OCI-LY3 (cell line): ENCODE measurements around the gene SPINT4.

Source experiments
- H2AFZ ChIP-seq: fragments of 200-600, 300-600 bp; shearing (Covaris generic); 2 replicates; pipeline ENCODE4 v1.6.0; 2014; ENCODE audit warnings: antibody characterized with exemption, low read depth, low read length
- H3K27ac ChIP-seq: fragments of 200-600, 300-600 bp; sonication (generic); 2 replicates; pipeline ENCODE4 v1.5.1; 2014; ENCODE audit warnings: mild to moderate bottlenecking, low read length, moderate library complexity, mixed read lengths
- H3K27me3 ChIP-seq: fragments of 200-600, 300-600 bp; sonication (generic); 2 replicates; pipeline ENCODE4 v1.6.1; 2014; ENCODE audit warnings: low read depth, low read length, mixed read lengths
- H3K36me3 ChIP-seq: fragments of 200-600, 300-600 bp; sonication (generic); replicated peaks from 2 replicates; pipeline ENCODE3; 2014; ENCODE audit warnings: low read depth, low read length, mixed read lengths
- H3K4me1 ChIP-seq: fragments of 300-600, 200-600 bp; sonication (generic); 2 replicates; pipeline ENCODE4 v1.6.1; 2014; ENCODE audit warnings: low read length, mixed read lengths
- H3K4me2 ChIP-seq: fragments of 200-600, 300-600 bp; sonication (generic); 2 replicates; pipeline ENCODE4 v1.6.1; 2014; ENCODE audit warnings: low read length, mixed read lengths
- H3K4me3 ChIP-seq: fragments of 300-600, 200-600 bp; sonication (generic); 2 replicates; pipeline ENCODE4 v1.5.1; 2014; ENCODE audit warnings: antibody characterized with exemption, mild to moderate bottlenecking, low read length, moderate library complexity
- H3K79me2 ChIP-seq: fragments of 300-600, 200-600 bp; shearing (Covaris generic); 2 replicates; pipeline ENCODE4 v1.6.1; 2014; ENCODE audit warnings: mild to moderate bottlenecking, low read length, mixed read lengths
- H3K9ac ChIP-seq: fragments of 300-600, 200-600 bp; shearing (Covaris generic); 2 replicates; pipeline ENCODE4 v1.6.0; 2014; ENCODE audit warnings: mild to moderate bottlenecking, low read length, moderate library complexity
- H3K9me3 ChIP-seq: fragments of 200-600, 300-600 bp; shearing (Covaris generic); 2 replicates; pipeline ENCODE4 v1.6.1; 2014; ENCODE audit warnings: low read length, mixed read lengths; ENCODE audit not compliant: insufficient read depth
- H4K20me1 ChIP-seq: fragments of 200-600, 300-600 bp; sonication (generic); 2 replicates; pipeline ENCODE4 v1.6.1; 2016; ENCODE audit warnings: low read length, mixed read lengths; ENCODE audit not compliant: insufficient read depth
- CTCF ChIP-seq: fragments of 200-600, 300-600 bp; sonication (generic); IDR thresholded peaks from 2 replicates; pipeline ENCODE4 v1.5.1; 2014; ENCODE audit warnings: antibody characterized with exemption, low read length, low read depth
- EZH2phosphoT487 ChIP-seq: fragments of 200-600 bp; shearing (Covaris generic); IDR thresholded peaks from 2 replicates; pipeline ENCODE4 v1.6.1; 2018; ENCODE audit warnings: antibody characterized with exemption, mixed run types, low read depth

Gene SPINT4

GRCh38 chr20:45725134-45725533, 3.0 kb downstream of the SPINT4 start:
- H4K20me1 ChIP-seq, result no peaks in the 10 kb centered on the region
- peaks cover 61% of the 10 kb centered on the region for H3K27me3 ChIP-seq
- no peak overlapping the region for H3K27ac ChIP-seq
- no peak overlapping the region for H3K9ac ChIP-seq
- no peaks in the 10 kb centered on the region for H3K79me2 ChIP-seq
- no peak for TF ChIP-seq CTCF
- TF ChIP-seq EZH2phosphoT487, result no peak
- no peaks in the 10 kb centered on the region for H3K4me1 ChIP-seq
- no peak overlapping the region for H3K4me3 ChIP-seq
- H2AFZ ChIP-seq, result no peak overlapping the region
- no peaks in the 10 kb centered on the region for H3K9me3 ChIP-seq
- no peaks in the 10 kb centered on the region for H3K36me3 ChIP-seq
- H3K4me2 ChIP-seq, result no peak overlapping the region

- H3K79me2 ChIP-seq, result no peaks in the 10 kb centered on the region
- H4K20me1 ChIP-seq, result no peaks in the 10 kb centered on the region
- H3K4me1 ChIP-seq, result no peaks in the 10 kb centered on the region
- H2AFZ ChIP-seq, result no peak overlapping the region
- no peak overlapping the region for H3K4me2 ChIP-seq
- no peaks in the 10 kb centered on the region for H3K36me3 ChIP-seq
- H3K27me3 ChIP-seq, result peaks cover 53% of the 10 kb centered on the region
- no peak overlapping the region for H3K4me3 ChIP-seq
- H3K9me3 ChIP-seq, result peaks cover 7% of the 10 kb centered on the region; the same call in 1 of the 2 replicates
- H3K27ac ChIP-seq, result no peak overlapping the region
- H3K9ac ChIP-seq, result no peak overlapping the region
- TF ChIP-seq EZH2phosphoT487 (no peak), CTCF (no peak)
Measured at GRCh38 chr20:45727044-45727443, 4.9 kb downstream of the SPINT4 start.

- Histone ChIP-seq H3K79me2 (no peaks in the 10 kb centered on the region), H4K20me1 (no peaks in the 10 kb centered on the region), H3K4me2 (no peak overlapping the region), H3K36me3 (no peaks in the 10 kb centered on the region), H3K4me3 (no peak overlapping the region), H3K4me1 (no peaks in the 10 kb centered on the region), H2AFZ (no peak overlapping the region), H3K9me3 (peaks cover 16% of the 10 kb centered on the region), H3K27ac (no peak overlapping the region), H3K9ac (no peak overlapping the region), H3K27me3 (peaks cover 12% of the 10 kb centered on the region)
- no peak for TF ChIP-seq CTCF
- no peak for TF ChIP-seq EZH2phosphoT487
Measured at GRCh38 chr20:45732199-45732598, 10.1 kb downstream of the SPINT4 start.

- no peaks in the 10 kb centered on the region for H3K79me2 ChIP-seq
- peaks cover 10% of the 10 kb centered on the region; the same call in 1 of the 2 replicates for H3K27me3 ChIP-seq
- no peaks in the 10 kb centered on the region for H4K20me1 ChIP-seq
- no peaks in the 10 kb centered on the region for H3K36me3 ChIP-seq
- H3K9me3 ChIP-seq, result peaks cover 16% of the 10 kb centered on the region
- no peak for TF ChIP-seq EZH2phosphoT487
- no peak for TF ChIP-seq CTCF
- no peak overlapping the region for H3K9ac ChIP-seq
- no peak overlapping the region for H3K4me3 ChIP-seq
- no peak overlapping the region for H2AFZ ChIP-seq
- no peaks in the 10 kb centered on the region for H3K4me1 ChIP-seq
- H3K27ac ChIP-seq, result no peak overlapping the region
- no peak overlapping the region for H3K4me2 ChIP-seq
Measured at GRCh38 chr20:45735552-45735951, 13.4 kb downstream of the SPINT4 start.
